GM21447 (cell line): ENCODE measurements around the gene SCGB1D1.
"Not testable (repeated sequence)": the region's sequence is repeated elsewhere in the genome, so short reads cannot be mapped to it uniquely, and the experiment has no call there.

Experiments
- ATAC-seq: cut with Tn5 transposase; IDR thresholded peaks from one replicate; pipeline ENCODE4 v1.9.1; 2021; ENCODE audit not compliant: unreplicated experiment

The SCGB1D1 gene

DNA sequence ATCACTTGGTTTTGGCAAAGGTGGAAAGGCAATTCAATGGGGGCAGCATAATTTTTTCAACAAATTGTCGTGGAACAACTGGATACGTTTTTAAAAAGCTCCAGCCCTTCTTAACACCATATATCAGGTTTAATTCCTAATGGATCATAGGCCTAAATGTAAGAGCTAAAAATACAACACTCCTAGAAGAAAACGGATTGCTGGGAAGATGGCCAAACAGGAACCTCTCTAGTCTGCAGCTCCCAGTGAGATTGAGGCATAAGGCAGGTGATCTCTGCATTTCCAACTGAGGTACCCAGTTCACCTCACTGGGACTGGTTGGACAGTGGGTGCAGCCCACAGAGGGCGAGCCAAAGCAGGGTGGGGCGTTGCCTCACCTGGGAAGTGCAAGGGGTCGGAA is 32.4 kb upstream of the SCGB1D1 start:
- no peak for ATAC-seq

- ATAC-seq = no peak
Measured at GRCh38 chr11:62166371-62166770, 23.6 kb upstream of the SCGB1D1 start.

GRCh38 chr11:62169448-62169847 is 20.6 kb upstream of the SCGB1D1 start:
- no peak for ATAC-seq

DNA sequence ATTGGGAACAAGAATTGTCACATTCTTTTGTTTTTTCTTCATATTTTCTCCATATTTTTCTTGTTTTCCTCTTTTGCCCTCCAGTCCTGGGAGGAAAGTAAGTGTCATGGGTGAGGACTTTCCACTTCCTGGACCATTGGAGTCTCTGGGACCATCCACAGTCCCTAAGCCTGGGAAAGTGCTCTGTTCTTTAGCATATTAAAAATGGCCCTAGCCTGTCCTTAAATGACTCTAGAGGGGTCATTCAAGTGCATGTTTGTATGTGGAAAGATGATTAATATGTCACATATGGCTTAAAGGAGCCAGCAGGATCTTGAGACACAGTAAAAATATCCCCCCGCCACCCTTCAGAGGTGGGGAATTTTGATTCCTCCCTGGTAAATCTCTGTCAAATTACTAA is 20.1 kb upstream of the SCGB1D1 start:
- ATAC-seq = no peak

GRCh38 chr11:62171261-62171723 is 18.7 kb upstream of the SCGB1D1 start:
- ATAC-seq = no peak

DNA sequence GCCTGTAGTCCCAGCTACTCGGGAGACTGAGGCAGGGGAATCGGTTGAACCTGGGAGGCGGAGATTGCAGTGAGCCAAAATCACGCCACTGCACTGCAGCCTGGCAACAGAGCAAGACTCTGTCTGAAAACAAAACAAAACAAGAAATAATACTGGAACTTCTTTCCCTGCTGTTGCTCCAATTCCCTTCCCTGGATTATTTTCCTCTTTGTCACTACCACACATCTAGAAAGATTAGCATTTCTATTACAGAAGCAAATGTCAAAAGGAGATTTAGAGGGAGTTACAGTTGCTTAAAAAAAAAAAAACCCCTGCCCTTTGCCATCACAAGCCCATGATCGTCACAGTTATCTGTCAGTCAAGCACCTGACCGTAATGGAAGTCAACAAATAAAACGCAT is 17.7 kb upstream of the SCGB1D1 start:
- ATAC-seq = no peak

GRCh38 chr11:62176766-62177165 is 13.2 kb upstream of the SCGB1D1 start:
- ATAC-seq = no peak

GRCh38 chr11:62179995-62180394 is 10.0 kb upstream of the SCGB1D1 start:
- no peak for ATAC-seq

DNA sequence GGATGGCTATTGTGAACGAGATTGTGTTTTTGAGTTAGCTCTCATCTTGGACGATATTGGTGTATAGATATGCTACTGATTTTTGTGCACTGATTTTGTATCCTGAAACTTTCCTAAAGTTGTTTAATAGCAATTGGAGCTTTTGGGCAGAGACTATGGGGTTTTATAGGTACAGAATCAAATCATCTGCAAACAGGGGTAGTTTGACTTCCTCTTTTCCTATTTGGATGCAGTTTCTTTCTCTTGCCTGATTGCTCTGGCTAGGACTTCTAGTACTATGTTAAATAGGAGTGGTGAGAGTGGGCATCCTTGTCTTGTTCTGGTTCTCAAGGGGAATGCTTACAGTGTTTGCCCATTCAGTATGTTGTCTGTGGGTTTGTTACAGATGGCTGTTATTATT is 8.9 kb upstream of the SCGB1D1 start:
- ATAC-seq = no peak

- no peak for ATAC-seq
Measured at GRCh38 chr11:62182147-62182891, 7.7 kb upstream of the SCGB1D1 start.

- no peak for ATAC-seq
Measured at GRCh38 chr11:62186195-62186594, 3.8 kb upstream of the SCGB1D1 start.

DNA sequence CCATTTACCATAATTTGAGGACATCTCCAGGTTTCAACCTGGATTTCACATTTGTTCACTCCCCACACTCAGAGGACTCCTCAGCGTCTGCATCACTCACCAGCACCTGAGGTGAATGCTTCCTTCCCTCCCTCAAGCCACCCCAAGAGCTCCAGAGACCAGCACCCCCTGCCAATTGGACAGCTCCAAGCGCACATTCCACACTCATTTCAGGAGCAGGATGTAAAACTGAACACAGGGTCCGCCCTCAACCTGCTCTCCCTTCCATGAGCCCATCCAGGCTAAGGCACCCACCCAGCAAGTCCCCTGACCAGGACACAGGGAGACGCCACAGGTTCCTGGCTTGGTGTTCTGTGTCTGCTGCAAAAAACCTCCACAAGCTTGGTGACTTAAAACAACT is 3.9 kb downstream of the SCGB1D1 start:
- no peak for ATAC-seq

- ATAC-seq = not testable (repeated sequence)
Measured at GRCh38 chr11:62195010-62195409, 5.0 kb downstream of the SCGB1D1 start.

GRCh38 chr11:62195945-62196344 is 5.9 kb downstream of the SCGB1D1 start:
- ATAC-seq = no peak

DNA sequence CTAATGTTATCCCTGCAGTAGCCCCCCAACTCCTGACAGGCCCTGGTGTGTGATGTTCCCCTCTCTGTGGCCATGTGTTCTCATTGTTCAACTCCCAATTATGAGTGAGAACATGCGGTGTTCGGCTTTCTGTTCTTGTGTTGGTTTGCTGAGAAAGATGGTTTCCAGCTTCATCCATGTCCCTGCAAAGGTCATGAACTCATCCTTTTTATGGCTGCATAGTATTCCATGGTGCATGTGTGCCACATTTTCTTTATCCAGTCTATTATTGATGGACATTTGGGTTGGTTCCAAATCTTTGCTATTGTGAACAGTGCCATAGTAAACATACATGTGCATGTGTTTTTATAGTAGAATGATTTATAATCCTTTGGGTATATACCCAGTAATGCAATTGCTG is 7.4 kb downstream of the SCGB1D1 start:
- not testable (repeated sequence) for ATAC-seq

DNA sequence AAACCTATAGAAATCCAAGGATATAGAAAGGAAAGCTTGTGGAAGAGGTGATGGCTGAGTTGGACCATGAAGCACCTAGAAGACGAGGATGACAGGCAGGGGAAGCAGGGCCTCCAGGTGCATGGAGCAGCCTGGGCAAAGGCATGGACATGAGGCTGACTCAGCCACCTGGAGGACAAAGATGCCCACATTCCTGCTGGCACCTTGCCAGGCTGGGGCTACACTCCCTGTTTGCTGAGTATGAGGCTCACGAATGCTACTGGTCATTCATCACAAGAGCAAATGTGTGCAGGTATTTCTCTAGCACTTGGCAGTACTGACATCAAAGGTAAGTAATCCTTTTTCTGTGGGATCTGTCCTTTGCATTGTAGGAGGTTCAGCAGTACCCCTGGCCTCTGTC is 11.4 kb downstream of the SCGB1D1 start:
- no peak for ATAC-seq

DNA sequence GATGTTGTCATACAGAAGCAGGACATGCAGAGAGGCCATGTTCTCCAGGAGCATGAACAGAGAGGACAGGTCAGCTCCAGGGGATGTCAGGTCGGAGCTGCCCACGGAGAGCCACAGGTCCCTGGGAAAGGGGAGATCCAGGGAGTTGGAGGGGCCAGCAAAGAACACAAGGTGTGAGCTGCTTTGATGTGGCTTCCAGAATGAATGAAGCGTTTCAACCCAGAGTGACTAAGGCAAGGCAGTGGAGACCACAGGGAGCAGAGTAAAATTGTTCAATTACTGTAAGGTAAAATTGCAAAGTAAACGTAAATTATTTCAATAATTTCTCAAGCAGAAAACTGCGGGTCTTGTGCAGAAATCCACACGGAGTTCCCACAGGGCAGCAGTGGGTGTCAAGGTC is 12.9 kb downstream of the SCGB1D1 start:
- no peak for ATAC-seq

DNA sequence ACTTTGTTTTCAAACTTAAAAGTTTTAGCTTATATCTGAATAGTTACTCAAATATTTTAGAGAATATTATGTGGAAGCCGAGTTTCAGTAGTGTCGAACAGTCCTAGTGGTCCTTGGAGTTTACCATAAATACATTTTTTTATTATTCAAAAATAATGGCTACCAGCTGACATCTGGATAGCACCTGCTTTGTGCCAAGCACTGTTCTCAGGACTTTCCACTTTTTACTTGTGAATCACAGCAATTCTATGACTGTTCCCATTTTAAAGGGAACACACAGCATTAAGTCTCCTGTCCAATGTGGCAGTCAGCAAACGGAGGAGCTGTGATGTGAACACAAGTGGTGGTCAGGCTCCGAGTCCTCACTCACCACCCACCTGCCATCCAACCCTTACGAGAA is 14.4 kb downstream of the SCGB1D1 start:
- no peak for ATAC-seq

DNA sequence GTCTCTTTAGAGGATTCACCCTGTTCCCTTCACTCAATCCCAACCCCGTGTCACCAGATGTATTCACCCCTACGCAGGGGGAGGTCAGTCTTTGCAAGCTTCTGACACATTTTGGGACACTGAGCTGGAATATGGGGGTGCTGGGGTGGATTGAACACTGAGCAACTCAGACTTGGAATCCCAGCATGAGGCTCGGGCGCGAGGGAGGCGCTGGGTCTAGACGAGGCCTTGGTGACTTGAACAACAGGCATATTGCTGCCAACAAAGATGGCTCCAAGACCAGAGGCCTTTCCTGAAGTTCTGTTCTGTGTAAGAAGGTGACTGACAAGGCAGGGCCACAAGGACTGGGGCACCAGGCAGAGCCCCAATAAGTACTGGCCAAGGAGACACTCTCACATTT is 15.4 kb downstream of the SCGB1D1 start:
- ATAC-seq = no peak

DNA sequence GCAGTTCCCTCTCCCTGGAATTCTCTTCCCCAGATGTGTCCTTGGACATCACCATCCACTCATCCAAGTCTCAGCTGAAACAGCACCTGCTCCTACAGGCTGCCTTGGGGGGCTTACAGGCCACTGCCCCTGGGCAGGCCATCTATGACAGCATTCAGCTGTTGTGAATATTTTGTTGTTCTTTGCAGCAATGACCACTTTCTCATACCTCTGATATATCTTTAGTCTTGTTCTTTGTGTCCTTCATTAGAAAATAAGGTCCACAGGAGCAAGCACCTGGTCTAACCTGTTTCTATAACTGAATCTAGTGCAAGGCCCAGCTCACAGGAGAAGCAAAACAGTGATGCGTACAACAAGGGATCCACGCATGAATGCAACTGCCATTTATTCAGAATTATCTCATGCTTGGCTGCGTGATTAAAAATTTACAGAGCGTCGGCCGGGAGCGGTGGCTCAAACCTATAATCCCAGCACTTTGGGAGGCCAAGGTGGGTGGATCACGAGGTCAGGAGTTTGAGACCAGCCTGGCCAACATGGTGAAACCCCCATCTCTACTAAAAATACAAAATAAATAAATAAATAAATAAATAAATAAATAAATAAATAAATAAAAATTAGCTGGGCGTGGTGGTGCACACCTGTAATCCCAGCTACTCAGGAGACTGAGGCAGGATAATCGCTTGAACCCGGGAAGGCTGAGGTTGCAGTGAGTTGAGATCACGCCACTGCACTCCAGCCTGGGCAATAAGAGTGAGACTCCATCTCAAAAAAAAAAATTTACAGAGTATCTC is 16.5 kb downstream of the SCGB1D1 start:
- not testable (repeated sequence) for ATAC-seq

DNA sequence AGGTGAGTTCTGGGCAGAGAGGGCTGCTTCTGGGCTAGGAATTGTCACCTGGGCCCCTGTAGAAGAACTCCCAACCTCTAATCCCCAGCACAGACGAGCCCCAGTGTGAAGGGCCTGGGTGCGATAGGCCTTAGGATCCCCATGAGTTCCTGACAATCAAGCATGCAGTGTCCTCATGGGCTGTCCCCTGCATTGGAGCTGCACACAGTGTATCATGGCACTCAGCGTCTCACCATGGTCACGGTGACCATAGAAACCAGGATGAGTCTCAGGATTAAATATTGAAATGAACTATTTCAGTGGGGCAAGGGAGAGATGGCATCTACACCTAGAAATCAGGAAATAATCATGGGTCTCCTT is 18.7 kb downstream of the SCGB1D1 start:
- ATAC-seq = no peak

DNA sequence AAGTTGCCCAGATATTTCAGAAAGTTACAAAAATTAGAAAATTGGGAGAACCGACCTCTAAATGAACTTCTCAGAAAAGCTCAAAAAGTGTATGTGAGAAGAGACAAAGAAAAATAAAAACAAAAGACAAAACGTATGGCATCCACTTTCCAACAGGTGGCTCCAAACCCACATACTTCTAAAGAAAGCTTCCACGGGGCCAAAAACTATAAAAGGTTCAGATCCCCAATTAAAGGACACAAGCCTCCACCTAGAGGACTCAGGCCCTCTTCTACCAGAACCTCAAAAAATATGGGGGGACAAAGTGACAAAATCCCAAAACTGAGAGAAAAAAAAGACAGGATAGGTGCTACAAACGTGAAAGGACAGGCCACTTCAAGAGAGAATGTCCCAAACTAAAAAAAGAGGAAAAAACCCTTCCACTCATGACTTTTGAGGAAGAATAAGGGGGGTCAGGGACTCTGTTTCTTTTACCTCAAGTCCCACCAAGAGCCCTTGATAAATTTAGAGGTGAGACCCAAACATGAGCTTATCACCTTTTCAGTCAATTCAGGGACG is 27.3 kb downstream of the SCGB1D1 start:
- no peak for ATAC-seq
